NCI-H748 treated with DMSO at 0.1 percent for 48 hours (cell line): ENCODE measurements around the gene ITPR3.
"Not testable (repeated sequence)": the region's sequence is repeated elsewhere in the genome, so short reads cannot be mapped to it uniquely, and the experiment has no call there.

ENCODE experiments used
- DNase-seq: peaks from one replicate; lab custom pipeline; 2025; lab: John Stamatoyannopoulos, UW

Gene ITPR3

GRCh38 chr6:33591424-33592032, 29.6 kb upstream of the ITPR3 start:
- DNase-seq, result no peak

GRCh38 chr6:33592280-33592594, 28.9 kb upstream of the ITPR3 start:
- no peak for DNase-seq

- no peak for DNase-seq
Observed at GRCh38 chr6:33592595-33593413, 28.3 kb upstream of the ITPR3 start.

- DNase-seq, result no peak
Observed at GRCh38 chr6:33593414-33593727, 27.8 kb upstream of the ITPR3 start.

GRCh38 chr6:33595001-33595846, 25.9 kb upstream of the ITPR3 start:
- DNase-seq, result no peak

GRCh38 chr6:33596894-33597293, 24.2 kb upstream of the ITPR3 start:
- DNase-seq, result not testable (repeated sequence)

GRCh38 chr6:33597551-33598322, 23.4 kb upstream of the ITPR3 start:
- no peak for DNase-seq

- DNase-seq, result no peak
Observed at GRCh38 chr6:33599413-33599938, 21.6 kb upstream of the ITPR3 start.

GRCh38 chr6:33600761-33601160, 20.4 kb upstream of the ITPR3 start:
- DNase-seq, result no peak

- no peak for DNase-seq
Observed at GRCh38 chr6:33602180-33602579, 18.9 kb upstream of the ITPR3 start.

GRCh38 chr6:33604941-33605854, 15.9 kb upstream of the ITPR3 start:
- no peak for DNase-seq

- no peak for DNase-seq
Observed at GRCh38 chr6:33606642-33607041, 14.5 kb upstream of the ITPR3 start.

GRCh38 chr6:33607126-33607783, 13.9 kb upstream of the ITPR3 start:
- DNase-seq, result no peak

- DNase-seq, result no peak
Observed at GRCh38 chr6:33607784-33608161, 13.3 kb upstream of the ITPR3 start.

- DNase-seq, result no peak
Observed at GRCh38 chr6:33609019-33609418, 12.1 kb upstream of the ITPR3 start.

GRCh38 chr6:33609528-33609927, 11.6 kb upstream of the ITPR3 start:
- no peak for DNase-seq

GRCh38 chr6:33610067-33610466, 11.1 kb upstream of the ITPR3 start:
- DNase-seq, result no peak

- no peak for DNase-seq
Observed at GRCh38 chr6:33610779-33611732, 10.1 kb upstream of the ITPR3 start.

- no peak for DNase-seq
Observed at GRCh38 chr6:33613146-33613794, 7.9 kb upstream of the ITPR3 start.
